MM.1S (cell line): Measurements from ENCODE around the gene ELOVL2.

Experiments
- EZH2 ChIP-seq: fragments of 300-600 bp; sonication (generic); optimal IDR thresholded peaks from 2 replicates; pipeline ENCODE3; 2017; ENCODE audit warnings: low read depth, mild to moderate bottlenecking, antibody characterized with exemption, low read length, mixed read lengths
- EZH2phosphoT487 ChIP-seq: fragments of 300-600 bp; sonication (generic); IDR thresholded peaks from 2 replicates; pipeline ENCODE4 v1.6.1; 2018; ENCODE audit warnings: antibody characterized with exemption, low read length
- TF ChIP-seq, protein P1 (sequence below): fragments of 300-600 bp; sonication (generic); IDR thresholded peaks from 2 replicates; pipeline ENCODE4 v1.5.1; 2016; ENCODE audit warnings: antibody characterized with exemption, low read length, mixed read lengths

DNA sequence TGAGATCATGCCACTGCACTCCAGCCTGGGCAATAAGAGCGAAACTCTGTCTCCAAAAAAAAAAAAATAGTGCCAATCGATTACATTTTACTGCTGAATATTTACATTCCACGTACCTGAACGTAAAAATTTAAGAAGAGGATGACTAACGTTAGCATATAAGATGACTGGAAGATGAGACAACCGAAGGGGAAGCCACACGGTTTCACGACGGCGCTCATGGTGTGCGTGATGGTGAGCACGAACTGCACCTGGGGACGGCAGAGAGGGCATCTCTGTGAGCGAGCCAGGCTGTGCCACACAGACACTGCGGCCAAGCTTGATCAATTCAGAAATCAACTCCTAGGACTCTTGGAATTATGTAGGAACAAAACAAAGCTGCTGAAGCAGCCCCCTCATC, 54.5 kb downstream of the ELOVL2 start:
- TF ChIP-seq, protein P1, sequence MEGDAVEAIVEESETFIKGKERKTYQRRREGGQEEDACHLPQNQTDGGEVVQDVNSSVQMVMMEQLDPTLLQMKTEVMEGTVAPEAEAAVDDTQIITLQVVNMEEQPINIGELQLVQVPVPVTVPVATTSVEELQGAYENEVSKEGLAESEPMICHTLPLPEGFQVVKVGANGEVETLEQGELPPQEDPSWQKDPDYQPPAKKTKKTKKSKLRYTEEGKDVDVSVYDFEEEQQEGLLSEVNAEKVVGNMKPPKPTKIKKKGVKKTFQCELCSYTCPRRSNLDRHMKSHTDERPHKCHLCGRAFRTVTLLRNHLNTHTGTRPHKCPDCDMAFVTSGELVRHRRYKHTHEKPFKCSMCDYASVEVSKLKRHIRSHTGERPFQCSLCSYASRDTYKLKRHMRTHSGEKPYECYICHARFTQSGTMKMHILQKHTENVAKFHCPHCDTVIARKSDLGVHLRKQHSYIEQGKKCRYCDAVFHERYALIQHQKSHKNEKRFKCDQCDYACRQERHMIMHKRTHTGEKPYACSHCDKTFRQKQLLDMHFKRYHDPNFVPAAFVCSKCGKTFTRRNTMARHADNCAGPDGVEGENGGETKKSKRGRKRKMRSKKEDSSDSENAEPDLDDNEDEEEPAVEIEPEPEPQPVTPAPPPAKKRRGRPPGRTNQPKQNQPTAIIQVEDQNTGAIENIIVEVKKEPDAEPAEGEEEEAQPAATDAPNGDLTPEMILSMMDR: no peak
- no peak for TF ChIP-seq EZH2
- TF ChIP-seq EZH2phosphoT487: no peak
